Stimulated activated CD4-positive, alpha-beta T cell treated with anti-CD3 and anti-CD28 coated beads, Interleukin-1b, Interleukin-23, amount 100 ng/mL, for 4 hours (primary cell): ENCODE results near the gene RNASE8.

Source experiments
- DNase-seq, 2 donors: peaks; one replicate each; pipeline ENCODE4 v3.0.0-alpha.2; 2020; ENCODE audit warnings: low read depth in 2 of 2

Gene RNASE8

DNA sequence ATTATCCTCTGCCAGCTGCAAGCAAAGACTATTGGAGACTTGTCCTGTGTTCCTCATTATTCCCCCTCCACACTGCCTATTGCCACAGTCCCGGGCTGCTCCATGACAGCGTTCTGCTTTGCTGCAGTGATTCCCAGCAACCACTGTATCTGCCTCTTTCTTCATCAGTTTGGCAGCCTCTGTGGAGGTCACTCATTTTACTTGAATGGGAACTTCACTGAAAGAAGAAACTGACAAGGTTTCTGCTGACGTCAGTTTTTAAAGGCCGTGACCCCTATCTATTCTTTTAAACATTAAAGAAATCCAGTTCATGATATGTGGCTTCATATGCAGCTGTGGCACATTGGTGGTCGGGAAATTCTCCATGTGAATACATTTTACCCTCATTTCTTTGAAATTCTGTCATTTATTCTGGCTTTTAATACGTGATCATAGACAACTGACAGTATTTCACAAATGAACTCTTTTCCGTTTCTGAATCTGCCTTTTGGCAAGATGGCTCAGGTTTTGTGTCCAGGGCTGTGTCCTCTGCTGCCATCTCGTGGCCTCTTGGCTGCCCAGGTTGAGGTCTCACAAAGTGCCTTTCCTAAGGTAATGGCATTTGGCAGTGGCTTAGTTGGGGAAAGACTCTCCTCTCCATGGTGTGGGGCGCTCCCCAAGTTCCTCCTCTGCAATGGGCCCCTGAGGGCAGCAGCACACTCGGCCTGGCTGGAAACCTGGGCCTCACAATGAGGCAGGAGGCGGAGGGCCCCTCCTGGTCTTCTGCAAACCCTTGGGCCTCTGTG, 49.1 kb downstream of the RNASE8 start:
- peak; percentile 64 to 68 for DNase-seq

GRCh38 chr14:21107283-21107800, 49.7 kb downstream of the RNASE8 start:
- no peak for DNase-seq
